Activated T-helper 2 cell treated with anti-CD3 and anti-CD28 coated beads, Interferon-gamma antibody, Interleukin-2, Interleukin-4, amounts not matched to agents 10 μg/mL and 5 μg/mL and 100 μg/mL, durations not matched to agents 14 hours and 24 hours and 36 hours (primary cell): ENCODE results near the gene ZMYND11. TPM values are rescaled to one million over a fixed set of nuclear protein-coding genes. Genes with fewer than 3 reads are reported as not detected.

Experiments used
- DNase-seq: peaks from one replicate; pipeline ENCODE4 v3.0.0; 2021; ENCODE audit warnings: low spot score
- H3K27ac Mint-ChIP-seq: one replicate; pipeline ENCODE4 v1.8.0; 2021; ENCODE audit warnings: mixed read lengths
- H3K27me3 Mint-ChIP-seq: one replicate; pipeline ENCODE4 v1.8.0; 2021; ENCODE audit warnings: low read depth, mixed read lengths
- H3K36me3 Mint-ChIP-seq: one replicate; pipeline ENCODE4 v1.8.0; 2021; ENCODE audit warnings: low read depth, mixed read lengths
- H3K4me1 Mint-ChIP-seq: one replicate; pipeline ENCODE4 v1.8.0; 2021; ENCODE audit warnings: low read depth, mixed read lengths
- H3K4me3 Mint-ChIP-seq: one replicate; pipeline ENCODE4 v1.8.0; 2021; ENCODE audit warnings: low read depth, mild to moderate bottlenecking, moderate library complexity, mixed read lengths
- H3K9me3 Mint-ChIP-seq: one replicate; pipeline ENCODE4 v1.8.0; 2021; ENCODE audit warnings: mixed read lengths
- intact Hi-C: fragments of 100-400 bp; cut with micrococcal nuclease; formaldehyde crosslinking; loops from one replicate; pipeline ENCODE4 v1.15.1; 2023
- total RNA-seq: library from RNA; stranded (reverse); gene quantifications from 2 replicates; pipeline ENCODE4 v1.2.3, GENCODE V29; 2022

ZMYND11 gene
- total RNA-seq, 1 donor from 2014 or later = 28.3 TPM

DNA sequence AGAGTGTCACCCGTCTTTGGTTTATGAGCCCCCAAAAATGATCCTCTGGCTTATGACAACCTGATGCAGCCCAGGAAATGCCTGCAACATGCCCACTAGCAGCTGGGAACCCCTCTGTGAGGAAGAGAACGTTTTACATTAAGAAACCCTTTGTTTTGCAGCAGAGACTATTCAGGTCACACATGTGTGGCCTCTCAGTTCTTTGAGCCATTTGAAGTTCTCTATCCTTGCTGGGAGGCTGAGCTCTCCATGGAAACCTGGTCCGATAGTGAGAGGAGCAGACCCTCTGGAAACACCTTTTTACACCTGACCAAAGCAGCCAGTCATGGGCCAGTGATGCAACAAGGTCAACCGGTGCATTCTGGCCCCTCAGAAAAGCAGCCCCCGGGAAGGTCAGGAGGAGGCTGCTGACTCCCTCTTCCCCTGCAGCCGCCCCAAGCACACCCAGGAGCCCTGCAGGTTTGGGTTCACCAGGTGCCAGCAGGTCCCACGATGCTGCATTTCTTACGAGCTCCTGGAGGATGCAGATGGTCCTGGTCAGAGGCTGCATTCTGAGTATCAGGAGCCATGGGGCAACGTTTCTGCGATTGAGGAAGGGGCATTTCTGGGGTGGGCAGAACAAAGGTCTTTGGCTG, 134.3 kb downstream of the ZMYND11 start:
- Mint-ChIP-seq H3K4me1 (peaks cover 5% of the 10 kb centered on the region), H3K36me3 (no peaks in the 10 kb centered on the region), H3K27me3 (peaks cover 5% of the 10 kb centered on the region), H3K27ac (no peak overlapping the region), H3K4me3 (no peak overlapping the region), H3K9me3 (no peaks in the 10 kb centered on the region)
- intact Hi-C loops = no loop called here
- no peak for DNase-seq

DNA sequence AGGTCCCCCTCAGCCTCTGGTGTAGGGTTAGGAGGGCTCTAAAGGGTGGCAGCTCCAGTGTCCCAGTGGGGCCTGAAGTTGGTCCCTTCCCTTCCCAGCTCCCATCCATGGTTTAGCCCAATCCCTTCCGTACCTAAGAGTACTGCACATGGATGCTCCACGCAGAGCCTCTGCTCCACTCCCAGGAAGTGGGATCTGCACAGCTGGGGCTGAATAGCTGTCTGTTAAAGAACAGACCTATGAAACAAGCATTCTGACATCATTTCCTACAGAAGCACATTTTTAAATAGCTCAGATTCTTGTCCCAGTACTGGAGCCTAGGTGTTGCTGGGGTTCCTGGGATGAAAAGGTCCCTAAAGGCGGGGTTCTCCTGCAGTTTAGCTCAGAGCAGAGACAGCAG, 135.9 kb downstream of the ZMYND11 start:
- Mint-ChIP-seq H3K9me3 (no peaks in the 10 kb centered on the region), H3K4me1 (no peaks in the 10 kb centered on the region), H3K27me3 (peaks cover 5% of the 10 kb centered on the region), H3K4me3 (no peak overlapping the region), H3K27ac (no peak overlapping the region), H3K36me3 (no peaks in the 10 kb centered on the region)
- intact Hi-C loops = no loop called here
- no peak for DNase-seq

DNA sequence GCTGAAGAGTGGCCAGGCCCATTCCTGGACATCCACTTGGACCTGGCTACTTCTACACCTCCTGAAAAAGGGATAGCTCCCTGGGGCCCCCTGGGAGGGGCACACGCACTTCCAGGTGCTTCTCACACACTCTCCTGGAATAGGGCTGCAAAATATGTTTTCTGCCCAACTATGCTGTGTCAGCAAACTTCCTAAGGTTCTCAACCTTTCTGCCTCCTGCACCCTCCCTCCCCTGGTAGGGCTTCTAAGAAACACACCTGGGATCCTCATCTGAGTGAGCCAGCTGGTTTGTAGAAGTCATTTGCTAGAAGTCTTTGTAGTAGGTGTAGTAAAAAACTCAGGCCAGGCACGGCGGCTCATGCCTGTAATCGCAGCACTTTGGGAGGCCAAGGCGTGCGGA, 136.5 kb downstream of the ZMYND11 start:
- Mint-ChIP-seq H3K27me3 (peaks cover 5% of the 10 kb centered on the region), H3K27ac (no peak overlapping the region), H3K4me3 (no peak overlapping the region), H3K36me3 (no peaks in the 10 kb centered on the region), H3K9me3 (no peaks in the 10 kb centered on the region), H3K4me1 (no peaks in the 10 kb centered on the region)
- intact Hi-C loops = no loop called here
- no peak for DNase-seq

DNA sequence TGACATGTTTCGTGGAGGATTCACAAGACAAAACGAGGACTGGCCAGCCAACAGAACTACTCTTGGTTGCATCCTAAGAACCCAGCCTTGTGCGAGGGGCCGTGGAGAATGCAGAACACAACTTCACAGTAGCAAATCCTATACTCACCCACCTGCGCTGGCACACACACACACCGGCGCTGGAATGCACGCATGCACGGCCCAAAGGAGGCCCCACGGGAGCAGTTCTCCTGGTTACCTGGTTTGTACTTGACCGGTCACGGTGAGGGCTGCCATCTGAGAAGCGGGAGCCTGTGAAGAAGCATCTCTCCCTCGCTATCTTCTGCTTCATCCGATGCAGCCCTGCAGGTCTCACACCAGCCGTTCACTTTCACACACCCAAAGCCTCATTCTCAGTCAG, 137.8 kb downstream of the ZMYND11 start:
- Mint-ChIP-seq H3K9me3 (no peaks in the 10 kb centered on the region), H3K27ac (no peak overlapping the region), H3K4me1 (no peaks in the 10 kb centered on the region), H3K27me3 (peaks cover 2% of the 10 kb centered on the region), H3K36me3 (no peaks in the 10 kb centered on the region), H3K4me3 (no peak overlapping the region)
- DNase-seq = no peak
- intact Hi-C loops = no loop called here

- Mint-ChIP-seq H3K4me3 (no peak overlapping the region), H3K4me1 (no peaks in the 10 kb centered on the region), H3K9me3 (no peaks in the 10 kb centered on the region), H3K27me3 (peaks cover 2% of the 10 kb centered on the region), H3K36me3 (no peaks in the 10 kb centered on the region), H3K27ac (no peak overlapping the region)
- no peak for DNase-seq
- intact Hi-C loops = no loop called here
Measured at GRCh38 chr10:274866-275265, 139.6 kb downstream of the ZMYND11 start.

GRCh38 chr10:275680-276079, 140.4 kb downstream of the ZMYND11 start:
- Mint-ChIP-seq H3K4me3 (no peak overlapping the region), H3K27me3 (peaks cover 2% of the 10 kb centered on the region), H3K4me1 (no peaks in the 10 kb centered on the region), H3K9me3 (no peaks in the 10 kb centered on the region), H3K27ac (no peak overlapping the region), H3K36me3 (no peaks in the 10 kb centered on the region)
- DNase-seq = no peak
- intact Hi-C loops = no loop called here

- no peaks in the 10 kb centered on the region for H3K9me3 Mint-ChIP-seq
- no peak overlapping the region for H3K27ac Mint-ChIP-seq
- no peaks in the 10 kb centered on the region for H3K36me3 Mint-ChIP-seq
- peaks cover 7% of the 10 kb centered on the region for H3K4me1 Mint-ChIP-seq
- peaks cover 2% of the 10 kb centered on the region for H3K27me3 Mint-ChIP-seq
- intact Hi-C loops = no loop called here
- no peak overlapping the region for H3K4me3 Mint-ChIP-seq
- DNase-seq = no peak
Measured at GRCh38 chr10:277963-278362, 142.7 kb downstream of the ZMYND11 start.

GRCh38 chr10:278707-279106, 143.5 kb downstream of the ZMYND11 start:
- H3K27me3 Mint-ChIP-seq = peaks cover 2% of the 10 kb centered on the region
- no peak overlapping the region for H3K27ac Mint-ChIP-seq
- no peak for DNase-seq
- no peaks in the 10 kb centered on the region for H3K36me3 Mint-ChIP-seq
- H3K4me3 Mint-ChIP-seq = no peak overlapping the region
- H3K4me1 Mint-ChIP-seq = peaks cover 14% of the 10 kb centered on the region
- intact Hi-C loops = no loop called here
- H3K9me3 Mint-ChIP-seq = no peaks in the 10 kb centered on the region

- H3K4me1 Mint-ChIP-seq = peaks cover 19% of the 10 kb centered on the region
- no peak overlapping the region for H3K27ac Mint-ChIP-seq
- intact Hi-C loops = no loop called here
- H3K4me3 Mint-ChIP-seq = no peak overlapping the region
- no peak for DNase-seq
- H3K9me3 Mint-ChIP-seq = peaks cover 2% of the 10 kb centered on the region
- H3K27me3 Mint-ChIP-seq = peaks cover 2% of the 10 kb centered on the region
- peaks cover 1% of the 10 kb centered on the region for H3K36me3 Mint-ChIP-seq
Measured at GRCh38 chr10:279232-279631, 144.0 kb downstream of the ZMYND11 start.

- DNase-seq = no peak
- Mint-ChIP-seq H3K9me3 (peaks cover 4% of the 10 kb centered on the region), H3K27ac (no peak overlapping the region), H3K36me3 (peaks cover 3% of the 10 kb centered on the region), H3K4me1 (peaks cover 21% of the 10 kb centered on the region), H3K4me3 (no peak overlapping the region), H3K27me3 (peaks cover 2% of the 10 kb centered on the region)
- intact Hi-C loops = loop anchor here (5.0 kb wide), 1 partner anchor 48 kb away; no protein-coding TSS in a partner anchor
Measured at GRCh38 chr10:279655-280054, 144.4 kb downstream of the ZMYND11 start.

DNA sequence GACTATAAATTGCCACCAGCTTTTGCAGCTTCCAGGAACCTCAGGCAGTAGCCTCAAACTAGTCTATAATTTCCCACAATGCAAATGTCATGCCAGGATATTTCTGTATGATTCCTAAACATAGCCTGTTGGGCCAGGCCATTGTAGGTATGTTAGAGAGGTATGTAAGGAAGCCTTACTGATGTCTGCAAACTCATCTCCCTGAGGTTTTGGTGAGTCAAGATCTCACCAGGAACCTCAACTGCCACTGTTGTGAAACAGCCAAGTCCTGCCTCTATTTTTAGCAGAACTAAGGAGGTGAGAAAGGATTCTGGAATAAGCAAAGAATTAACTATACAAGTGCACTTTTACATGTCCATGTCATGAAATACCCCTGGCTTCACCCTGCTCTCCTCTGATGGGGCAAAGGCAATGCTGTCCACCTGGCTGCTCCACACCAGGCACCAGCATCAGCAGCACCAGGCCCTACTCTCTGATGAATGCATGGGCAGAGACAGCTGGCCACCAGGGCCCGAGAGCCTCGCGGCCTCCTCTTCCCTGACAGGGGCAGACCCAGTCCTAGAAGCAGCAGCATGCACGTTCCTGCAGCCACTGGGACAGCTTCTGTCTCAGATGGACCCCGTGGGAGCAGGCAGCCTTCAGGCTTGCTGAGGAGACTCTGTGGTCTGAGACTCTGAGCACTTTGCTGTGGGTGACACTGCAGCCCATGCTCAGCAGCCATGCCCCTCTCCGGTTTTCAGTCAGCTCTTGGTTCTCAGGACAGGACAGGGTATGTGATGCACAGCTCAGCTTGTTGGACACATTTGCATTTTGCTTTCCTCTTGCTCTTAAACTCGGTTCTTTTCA, 147.3 kb downstream of the ZMYND11 start:
- H3K27me3 Mint-ChIP-seq = peaks cover 2% of the 10 kb centered on the region
- H3K4me1 Mint-ChIP-seq = peaks cover 25% of the 10 kb centered on the region
- DNase-seq = no peak
- no peak overlapping the region for H3K4me3 Mint-ChIP-seq
- intact Hi-C loops = loop anchor here (5.0 kb wide), 1 partner anchor 45 kb away; no protein-coding TSS in a partner anchor
- H3K27ac Mint-ChIP-seq = peak overlapping the region; percentile 22
- peaks cover 4% of the 10 kb centered on the region for H3K9me3 Mint-ChIP-seq
- peaks cover 3% of the 10 kb centered on the region for H3K36me3 Mint-ChIP-seq

GRCh38 chr10:283140-283479, 147.9 kb downstream of the ZMYND11 start:
- intact Hi-C loops = loop anchor here (5.0 kb wide), 1 partner anchor 44 kb away; no protein-coding TSS in a partner anchor
- Mint-ChIP-seq H3K9me3 (peaks cover 4% of the 10 kb centered on the region), H3K27me3 (no peaks in the 10 kb centered on the region), H3K4me1 (peaks cover 25% of the 10 kb centered on the region), H3K36me3 (peaks cover 3% of the 10 kb centered on the region), H3K27ac (peak overlapping the region; percentile 22), H3K4me3 (no peak overlapping the region)
- no peak for DNase-seq

- intact Hi-C loops = loop anchor here (1.0 to 5.0 kb wide), 3 partner anchors 19 to 102 kb away; no protein-coding TSS in a partner anchor
- Mint-ChIP-seq H3K4me1 (peaks cover 25% of the 10 kb centered on the region), H3K27ac (peak overlapping the region; percentile 66), H3K36me3 (peaks cover 3% of the 10 kb centered on the region), H3K4me3 (no peak overlapping the region), H3K27me3 (no peaks in the 10 kb centered on the region), H3K9me3 (peaks cover 4% of the 10 kb centered on the region)
- peak; percentile 20 for DNase-seq
Measured at GRCh38 chr10:283916-284356, 148.7 kb downstream of the ZMYND11 start.
